Lung (tissue), 13 donors: Measurements from ENCODE around the gene DHX57. TPM values are rescaled to one million over a fixed set of nuclear protein-coding genes. Genes with fewer than 3 reads are reported as not detected.

Experiments used
- ATAC-seq: fragments of 200-7000 bp; cut with Tn5 transposase; one replicate; pipeline ENCODE4 v1.9.1; 2020; ENCODE audit warnings: moderate number of reproducible peaks; ENCODE audit not compliant: insufficient read depth, low FRiP score
- DNase-seq, 3 donors: peaks; one replicate each; pipeline ENCODE4 v3.0.0-alpha.2; 2013 to 2017
- H3K27ac ChIP-seq, 2 donors: one replicate each; pipeline ENCODE4 v1.5.1; 2013; ENCODE audit warnings: mild to moderate bottlenecking in 2 of 2, moderate library complexity in 2 of 2, control low read depth in 1 of 2, inconsistent platforms in 1 of 2, low read depth in 1 of 2, low read length in 1 of 2
- H3K27me3 ChIP-seq, 3 donors: one replicate each; pipeline ENCODE4 v1.5.1; 2013; ENCODE audit warnings: low read length in 2 of 3; ENCODE audit not compliant: control insufficient read depth in 3 of 3, insufficient read depth in 3 of 3
- H3K36me3 ChIP-seq, 4 donors: one replicate each; pipeline ENCODE4 v1.5.1; 2013; ENCODE audit warnings: low read length in 4 of 4, mild to moderate bottlenecking in 1 of 4, moderate library complexity in 1 of 4; ENCODE audit not compliant: control insufficient read depth in 4 of 4, insufficient read depth in 4 of 4
- H3K4me1 ChIP-seq, 5 donors: one replicate each; pipeline ENCODE4 v1.5.1; 2013; ENCODE audit warnings: low read length in 5 of 5, mild to moderate bottlenecking in 2 of 5, moderate library complexity in 1 of 5; ENCODE audit not compliant: control insufficient read depth in 5 of 5, insufficient read depth in 5 of 5
- H3K4me3 ChIP-seq: one replicate; pipeline ENCODE4 v1.5.1; 2013; ENCODE audit warnings: mild to moderate bottlenecking, control low read depth, moderate library complexity
- H3K9ac ChIP-seq, 2 donors: one replicate each; pipeline ENCODE4 v1.5.1; 2013; ENCODE audit warnings: low read length in 2 of 2, control low read depth in 1 of 2; ENCODE audit not compliant: insufficient read depth in 1 of 2
- H3K9me3 ChIP-seq, 4 donors: one replicate each; pipeline ENCODE4 v1.5.1; 2013; ENCODE audit warnings: low read length in 3 of 4, mild to moderate bottlenecking in 1 of 4, moderate library complexity in 1 of 4; ENCODE audit not compliant: control insufficient read depth in 4 of 4, insufficient read depth in 3 of 4
- CTCF ChIP-seq: IDR thresholded peaks from 2 replicates; pipeline ENCODE4 v1.5.1; 2012; ENCODE audit warnings: mild to moderate bottlenecking; ENCODE audit errors: control extremely low read depth, extremely low read depth
- WGBS, 2 donors: extraction: QIAGEN DNeasy Blood & Tissue Kit; methylation state at CpG; one replicate each; pipeline ENCODE4 v1.1.7; 2013; 5-methylcytosine and 5-hydroxymethylcytosine counted together
- polyA plus RNA-seq, 2 donors: library from polyadenylated mRNA; stranded (reverse); fragments of 200-250 nt; gene quantifications; one replicate each; pipeline ENCODE4 v1.2.1, GENCODE V29; 2013
- small RNA-seq: library from RNA; depleted of rRNA; stranded (forward); fragments of <200 nt; gene quantifications from one replicate; pipeline ENCODE3, GENCODE V24; 2014; ENCODE audit warnings: low replicate concordance
- total RNA-seq, 2 donors: library from RNA; depleted of rRNA in 1 of 2; stranded (reverse); fragments of >200 nt in 1 of 2; gene quantifications; one replicate each; pipeline ENCODE4 v1.2.1, GENCODE V29; 2014 to 2021
- donor health status: control.
- donor health status: control.
- donor health status: Bipolar disorder and iron deficiency.
- donor health status: healthy.
- donor health status: DM: yes; HTN: yes; CAD: no.

Gene DHX57
- total and polyA plus RNA-seq, 4 donors: 6.2 to 33.6 (median 13.0) TPM

GRCh38 chr2:38748391-38748790, 127.3 kb downstream of the DHX57 start:
- H3K27ac ChIP-seq: no peak overlapping the region
- TF ChIP-seq CTCF: no peak
- ATAC-seq: no peak
- no peaks in the 10 kb centered on the region for H3K9me3 ChIP-seq
- no peak overlapping the region for H3K9ac ChIP-seq
- 89 to 92% methylated on average over 9 of the region's 9 CpGs for WGBS, 2 donors
- peaks cover 17 to 54% (median 46%) of the 10 kb centered on the region in 4 donors for H3K36me3 ChIP-seq
- H3K4me3 ChIP-seq: no peak overlapping the region
- H3K27me3 ChIP-seq: no peaks in the 10 kb centered on the region
- DNase-seq: no peak
- peaks cover 3 to 31% (median 8%) of the 10 kb centered on the region in 5 donors for H3K4me1 ChIP-seq

GRCh38 chr2:38747819-38748218, 127.9 kb downstream of the DHX57 start:
- no peak overlapping the region for H3K27ac ChIP-seq
- no peaks in the 10 kb centered on the region for H3K9me3 ChIP-seq
- no peak for TF ChIP-seq CTCF
- peaks cover 18 to 54% (median 50%) of the 10 kb centered on the region in 4 donors for H3K36me3 ChIP-seq
- no peaks in the 10 kb centered on the region for H3K27me3 ChIP-seq
- H3K9ac ChIP-seq: peak overlapping the region in 1 of 2 donors; percentile 23
- DNase-seq (no peak), ATAC-seq (no peak)
- no peak overlapping the region for H3K4me3 ChIP-seq
- WGBS, 2 donors: 61 to 81% methylated on average over 5 of the region's 5 CpGs
- peaks cover 3 to 31% (median 8%) of the 10 kb centered on the region in 5 donors for H3K4me1 ChIP-seq

Small RNA genes within 50 kb of the gene (small RNA-seq; reads per million reads assigned to genes)
- not detected for gene RNU6-851P

Other genes starting within 250 kb of the DHX57 start
- gene GALM, start 209.8 kb downstream of the DHX57 start, total RNA-seq: 10 to 100 TPM; 18.3 to 25.5 TPM
- 1 to 10 TPM; 7.6 to 9.9 TPM for gene GALM, start 209.8 kb downstream of the DHX57 start, polyA plus RNA-seq
- gene SRSF7, start 124.6 kb downstream of the DHX57 start, total RNA-seq: 100 to 1,000 TPM in 1 of 2 donors, 10 to 100 TPM in 1; 95.1 to 108 TPM
- 100 to 1,000 TPM; 151 to 155 TPM for gene SRSF7, start 124.6 kb downstream of the DHX57 start, polyA plus RNA-seq
- gene GEMIN6, start 97.7 kb downstream of the DHX57 start, total RNA-seq: 10 to 100 TPM; 10.6 to 11.3 TPM
- 10 to 100 TPM in 1 of 2 donors, 1 to 10 TPM in 1; 7.1 to 18.5 TPM for gene GEMIN6, start 97.7 kb downstream of the DHX57 start, polyA plus RNA-seq
- gene MORN2, start within 50 bp of the DHX57 start, total RNA-seq: 10 to 100 TPM; 30.6 to 30.9 TPM
- 10 to 100 TPM; 28.1 to 60.7 TPM for gene MORN2, start within 50 bp of the DHX57 start, polyA plus RNA-seq
- 1 to 10 TPM in 1 of 2 donors, under 1 TPM in 1; 0.64 to 5.5 TPM for gene ARHGEF33, start 13.9 kb upstream of the DHX57 start, total RNA-seq
- under 1 TPM; 0.23 to 0.71 TPM for gene ARHGEF33, start 13.9 kb upstream of the DHX57 start, polyA plus RNA-seq
- gene SOS1, start 245.1 kb upstream of the DHX57 start, total RNA-seq: 10 to 100 TPM; 22.4 to 97.6 TPM
- gene SOS1, start 245.1 kb upstream of the DHX57 start, polyA plus RNA-seq: 1 to 10 TPM; 3.9 to 6.7 TPM